ENCODE data around the gene GPC1. TPM values are rescaled to one million over a fixed set of nuclear protein-coding genes. Genes with fewer than 3 reads are reported as not detected.

Gene GPC1
- total and polyA plus RNA-seq, 10 of the 15 experiments (the other 5 are each of a cell fraction or from before 2014, with no cell fraction given) = 0.06 to 0.77 (median 0.23) TPM; not detected in 3

GRCh38 chr2:240430595-240430994 is 4.9 kb upstream of the GPC1 start:
- Histone ChIP-seq H3K4me2 (ENCODE audit: control insufficient read depth, insufficient read depth) (no peak overlapping the region), H2AFZ (ENCODE audit: control insufficient read depth, low read depth, low read length) (no peak overlapping the region), H3K79me2 (ENCODE audit: control insufficient read depth, insufficient read depth, low read length) (no peaks in the 10 kb centered on the region), H3K27me3 (replicated peaks in 1 of 2; ENCODE audit: control insufficient read depth in 2 of 2, insufficient read depth in 2 of 2, low read length in 1 of 2) (peaks cover 0 to 4% of the 10 kb centered on the region in 2 experiments; a peak in 3 of 4 replicates), H3K9ac (ENCODE audit: control insufficient read depth, insufficient read depth, low read length) (no peak overlapping the region), H3K9me3 (replicated peaks; ENCODE audit: control insufficient read depth, insufficient read depth, low read length) (no peaks in the 10 kb centered on the region; the same call in 2 of the 3 replicates), H3K27ac (ENCODE audit: control insufficient read depth, insufficient read depth) (no peak overlapping the region), H3K36me3 (ENCODE audit: control insufficient read depth in 2 of 2, insufficient read depth in 2 of 2, low read length in 1 of 2) (no peaks in the 10 kb centered on the region), H3K4me1 (ENCODE audit: control insufficient read depth, insufficient read depth, low read length) (no peaks in the 10 kb centered on the region), H3K4me3 (no peak overlapping the region), H4K20me1 (ENCODE audit: control insufficient read depth, insufficient read depth) (no peaks in the 10 kb centered on the region)
- in situ Hi-C loops (cut with MboI) = no loop called here
- ATAC-seq (no peak), FAIRE-seq (no peak), DNase-seq (ENCODE audit: low read depth, low spot score) (no peak)
- 10% methylated on average over 5 of the region's 5 CpGs for WGBS (ENCODE audit: insufficient coverage, insufficient replicate concordance, low lambda C conversion rate, missing lambda C conversion rate)
- ChIA-PET SMC1A (ENCODE audit: uncharacterized antibody, unreplicated experiment) (no interaction called here), CTCF (no interaction called here), RAD21 (ENCODE audit: unreplicated experiment) (no interaction called here), POLR2A (no interaction called here)
- TF ChIP-seq HCFC1 (IDR thresholded peaks at IDR 0.05; ENCODE audit: low read length) (no peak), ZNF274 (IDR thresholded peaks at IDR 0.05; ENCODE audit: insufficient read depth, insufficient read length) (no peak), NBN (IDR thresholded peaks at IDR 0.05) (no peak), SP1 (IDR thresholded peaks at IDR 0.05; ENCODE audit: low read depth, low read length) (no peak), CTCF (IDR thresholded peaks at IDR 0.05 in 2 of 3, conservative IDR thresholded peaks at IDR 0.05 in 1 of 3; ENCODE audit: control insufficient read depth in 2 of 3, extremely low read depth in 1 of 3, insufficient read depth in 1 of 3, low read depth in 3 of 3, low read length in 3 of 3) (no peak), NFYB (IDR thresholded peaks at IDR 0.05; ENCODE audit: insufficient read depth, low read depth, low read length) (no peak), LARP7 (IDR thresholded peaks at IDR 0.05) (no peak), ESRRA (IDR thresholded peaks at IDR 0.05; ENCODE audit: low read length) (no peak), SMAD5 (IDR thresholded peaks at IDR 0.05; ENCODE audit: low read depth) (no peak), HDAC6 (IDR thresholded peaks at IDR 0.05; ENCODE audit: unreplicated experiment) (no peak)
- intact Hi-C loops (cut with micrococcal nuclease; ENCODE audit: unreplicated experiment) = no loop called here
- no TSS peak for BruUV-seq (replicated peaks)
